SU-DHL-6 (cell line): Measurements from ENCODE around the gene PDE1C.

Experiments
- H2AFZ ChIP-seq: fragments of 200-600 bp; sonication (generic); 2 replicates; pipeline ENCODE4 v1.6.1; 2014; ENCODE audit warnings: low read depth, mild to moderate bottlenecking, moderate library complexity, mixed read lengths, antibody characterized with exemption, low read length; ENCODE audit not compliant: severe bottlenecking
- H3F3A ChIP-seq: fragments of 200-600 bp; shearing (Covaris generic); 2 replicates; pipeline ENCODE4 v1.6.0; 2016; ENCODE audit warnings: antibody characterized with exemption, mild to moderate bottlenecking; ENCODE audit not compliant: insufficient read depth
- H3K27ac ChIP-seq: fragments of 200-600 bp; sonication (generic); 2 replicates; pipeline ENCODE4 v1.5.1; 2016; ENCODE audit warnings: low read depth, mild to moderate bottlenecking, low read length, moderate library complexity, mixed read lengths
- H3K27me3 ChIP-seq: fragments of 200-600 bp; sonication (generic), shearing (Covaris generic); 2 replicates; pipeline ENCODE4 v1.6.0; 2014; ENCODE audit warnings: mild to moderate bottlenecking, low read length
- H3K36me3 ChIP-seq: fragments of 200-600 bp; sonication (generic); 2 replicates; pipeline ENCODE4 v1.6.1; 2014; ENCODE audit warnings: mild to moderate bottlenecking, low read length, mixed read lengths
- H3K4me2 ChIP-seq: fragments of 300-600, 200-600 bp; shearing (Covaris generic), sonication (generic); 2 replicates; pipeline ENCODE4 v1.6.0; 2014; ENCODE audit warnings: low read length, low read depth, mild to moderate bottlenecking; ENCODE audit not compliant: poor library complexity, severe bottlenecking
- H3K4me3 ChIP-seq: fragments of 200-600 bp; sonication (generic); 2 replicates; pipeline ENCODE4 v1.5.1; 2014; ENCODE audit warnings: antibody characterized with exemption, low read length, mild to moderate bottlenecking, mixed read lengths; ENCODE audit not compliant: insufficient read depth, poor library complexity, severe bottlenecking
- H3K79me2 ChIP-seq: fragments of 200-600 bp; sonication (generic); 2 replicates; pipeline ENCODE4 v1.6.1; 2014; ENCODE audit warnings: mild to moderate bottlenecking, low read length, moderate library complexity; ENCODE audit not compliant: insufficient read depth
- H3K9ac ChIP-seq: fragments of 200-600 bp; sonication (generic); 2 replicates; pipeline ENCODE4 v1.7.0; 2014; ENCODE audit warnings: mild to moderate bottlenecking, low read length
- H3K9me2 ChIP-seq: fragments of 200-600 bp; sonication (generic); replicated peaks from 2 replicates; pipeline ENCODE4 v1.6.1; 2014; ENCODE audit warnings: low read length; ENCODE audit not compliant: insufficient read depth
- H3K9me3 ChIP-seq: fragments of 200-600 bp; sonication (generic); 2 replicates; pipeline ENCODE4 v1.6.1; 2014; ENCODE audit warnings: low read length, mixed read lengths; ENCODE audit not compliant: insufficient read depth
- H4K20me1 ChIP-seq: fragments of 200-600 bp; sonication (generic); 2 replicates; pipeline ENCODE4 v1.6.1; 2014; ENCODE audit warnings: low read depth, mild to moderate bottlenecking, antibody characterized with exemption, low read length, moderate library complexity, mixed read lengths
- EZH2phosphoT487 ChIP-seq: fragments of 200-600 bp; sonication (generic), shearing (Covaris generic); conservative IDR thresholded peaks from 2 replicates; pipeline ENCODE4 v1.6.1; 2018; ENCODE audit warnings: mild to moderate bottlenecking, antibody characterized with exemption, low read length, moderate library complexity, mixed read lengths
- TF ChIP-seq, protein P1 (sequence below): fragments of 200-600 bp; sonication (generic); IDR thresholded peaks from one replicate; pipeline ENCODE4 v1.5.1; 2017; ENCODE audit warnings: antibody characterized with exemption, mild to moderate bottlenecking, low read length, moderate library complexity; ENCODE audit not compliant: insufficient read depth, poor library complexity, severe bottlenecking

Gene PDE1C

GRCh38 chr7:31815796-31816195, 254.4 kb downstream of the PDE1C start:
- no peak overlapping the region for H3K4me2 ChIP-seq
- H3F3A ChIP-seq, result no peaks in the 10 kb centered on the region
- no peaks in the 10 kb centered on the region for H3K9me3 ChIP-seq
- H2AFZ ChIP-seq, result no peak overlapping the region
- H4K20me1 ChIP-seq, result no peaks in the 10 kb centered on the region
- no peaks in the 10 kb centered on the region for H3K27me3 ChIP-seq
- TF ChIP-seq, protein P1, sequence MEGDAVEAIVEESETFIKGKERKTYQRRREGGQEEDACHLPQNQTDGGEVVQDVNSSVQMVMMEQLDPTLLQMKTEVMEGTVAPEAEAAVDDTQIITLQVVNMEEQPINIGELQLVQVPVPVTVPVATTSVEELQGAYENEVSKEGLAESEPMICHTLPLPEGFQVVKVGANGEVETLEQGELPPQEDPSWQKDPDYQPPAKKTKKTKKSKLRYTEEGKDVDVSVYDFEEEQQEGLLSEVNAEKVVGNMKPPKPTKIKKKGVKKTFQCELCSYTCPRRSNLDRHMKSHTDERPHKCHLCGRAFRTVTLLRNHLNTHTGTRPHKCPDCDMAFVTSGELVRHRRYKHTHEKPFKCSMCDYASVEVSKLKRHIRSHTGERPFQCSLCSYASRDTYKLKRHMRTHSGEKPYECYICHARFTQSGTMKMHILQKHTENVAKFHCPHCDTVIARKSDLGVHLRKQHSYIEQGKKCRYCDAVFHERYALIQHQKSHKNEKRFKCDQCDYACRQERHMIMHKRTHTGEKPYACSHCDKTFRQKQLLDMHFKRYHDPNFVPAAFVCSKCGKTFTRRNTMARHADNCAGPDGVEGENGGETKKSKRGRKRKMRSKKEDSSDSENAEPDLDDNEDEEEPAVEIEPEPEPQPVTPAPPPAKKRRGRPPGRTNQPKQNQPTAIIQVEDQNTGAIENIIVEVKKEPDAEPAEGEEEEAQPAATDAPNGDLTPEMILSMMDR, result no peak
- TF ChIP-seq EZH2phosphoT487, result no peak
- no peaks in the 10 kb centered on the region for H3K36me3 ChIP-seq
- no peaks in the 10 kb centered on the region for H3K79me2 ChIP-seq
- no peak overlapping the region for H3K4me3 ChIP-seq
- no peaks in the 10 kb centered on the region for H3K9me2 ChIP-seq
- no peak overlapping the region for H3K9ac ChIP-seq
- no peak overlapping the region for H3K27ac ChIP-seq

GRCh38 chr7:31814187-31814586, 256.0 kb downstream of the PDE1C start:
- Histone ChIP-seq H3K79me2 (no peaks in the 10 kb centered on the region), H3K36me3 (no peaks in the 10 kb centered on the region), H3F3A (no peaks in the 10 kb centered on the region), H3K9ac (no peak overlapping the region), H3K4me3 (no peak overlapping the region), H2AFZ (no peak overlapping the region), H3K4me2 (no peak overlapping the region), H3K27me3 (no peaks in the 10 kb centered on the region), H3K27ac (no peak overlapping the region), H4K20me1 (no peaks in the 10 kb centered on the region), H3K9me2 (no peaks in the 10 kb centered on the region), H3K9me3 (no peaks in the 10 kb centered on the region)
- TF ChIP-seq, protein P1, result no peak
- TF ChIP-seq EZH2phosphoT487, result no peak

DNA sequence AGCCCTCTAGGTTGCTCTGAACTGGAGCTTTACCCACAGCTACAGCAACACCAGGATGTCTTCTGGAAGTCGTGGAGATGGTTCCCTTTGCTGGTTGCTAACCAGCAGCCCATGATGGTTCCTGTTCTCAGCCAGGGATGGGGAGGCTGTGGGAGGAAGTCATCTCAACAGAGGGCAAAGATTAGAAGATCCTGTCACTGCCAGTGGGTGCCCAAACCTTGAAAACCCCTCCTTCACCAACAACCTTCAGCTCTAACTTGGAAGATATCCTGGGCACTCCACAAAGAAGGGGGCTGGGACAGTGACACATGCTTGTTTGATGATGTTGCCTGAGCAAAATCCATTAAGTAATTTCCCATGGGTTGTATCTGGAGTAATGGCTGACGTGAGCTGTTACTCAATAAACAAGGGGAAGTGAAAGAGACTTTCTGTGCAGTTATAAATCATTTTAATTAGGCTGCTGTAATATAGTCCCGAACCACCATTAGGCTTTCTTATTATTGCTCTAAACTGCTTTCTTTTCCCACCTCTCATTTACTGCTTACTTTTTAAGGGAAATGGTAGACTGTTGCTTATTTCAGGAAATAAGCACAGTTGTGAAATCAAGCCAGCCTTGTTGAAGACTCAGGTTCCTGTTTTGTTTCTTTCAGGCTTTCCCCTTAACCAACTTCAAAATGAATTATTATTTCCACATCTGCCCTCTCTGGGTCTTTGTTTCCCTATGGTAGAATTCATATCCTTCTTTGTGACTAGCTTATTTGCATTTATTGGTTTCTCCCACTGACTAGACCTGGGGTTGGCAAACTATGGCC, 258.4 kb downstream of the PDE1C start:
- H2AFZ ChIP-seq, result no peak overlapping the region
- no peaks in the 10 kb centered on the region for H3F3A ChIP-seq
- no peak for TF ChIP-seq EZH2phosphoT487
- TF ChIP-seq, protein P1, result no peak
- no peaks in the 10 kb centered on the region for H3K9me2 ChIP-seq
- no peak overlapping the region for H3K27ac ChIP-seq
- H3K4me3 ChIP-seq, result no peak overlapping the region
- H3K9ac ChIP-seq, result no peak overlapping the region
- no peaks in the 10 kb centered on the region for H3K79me2 ChIP-seq
- no peaks in the 10 kb centered on the region for H3K9me3 ChIP-seq
- no peaks in the 10 kb centered on the region for H3K27me3 ChIP-seq
- H3K4me2 ChIP-seq, result no peak overlapping the region
- no peaks in the 10 kb centered on the region for H3K36me3 ChIP-seq
- H4K20me1 ChIP-seq, result no peaks in the 10 kb centered on the region
